ENCODE measurements around the gene RAPGEF1. TPM values are rescaled to one million over a fixed set of nuclear protein-coding genes. Genes with fewer than 3 reads are reported as not detected.
"Not testable (repeated sequence)": the region's sequence is repeated elsewhere in the genome, so short reads cannot be mapped to it uniquely, and the experiment has no call there.

RAPGEF1 gene
- total RNA-seq, 1 experiment from 2014 or later: 55.6 TPM

DNA sequence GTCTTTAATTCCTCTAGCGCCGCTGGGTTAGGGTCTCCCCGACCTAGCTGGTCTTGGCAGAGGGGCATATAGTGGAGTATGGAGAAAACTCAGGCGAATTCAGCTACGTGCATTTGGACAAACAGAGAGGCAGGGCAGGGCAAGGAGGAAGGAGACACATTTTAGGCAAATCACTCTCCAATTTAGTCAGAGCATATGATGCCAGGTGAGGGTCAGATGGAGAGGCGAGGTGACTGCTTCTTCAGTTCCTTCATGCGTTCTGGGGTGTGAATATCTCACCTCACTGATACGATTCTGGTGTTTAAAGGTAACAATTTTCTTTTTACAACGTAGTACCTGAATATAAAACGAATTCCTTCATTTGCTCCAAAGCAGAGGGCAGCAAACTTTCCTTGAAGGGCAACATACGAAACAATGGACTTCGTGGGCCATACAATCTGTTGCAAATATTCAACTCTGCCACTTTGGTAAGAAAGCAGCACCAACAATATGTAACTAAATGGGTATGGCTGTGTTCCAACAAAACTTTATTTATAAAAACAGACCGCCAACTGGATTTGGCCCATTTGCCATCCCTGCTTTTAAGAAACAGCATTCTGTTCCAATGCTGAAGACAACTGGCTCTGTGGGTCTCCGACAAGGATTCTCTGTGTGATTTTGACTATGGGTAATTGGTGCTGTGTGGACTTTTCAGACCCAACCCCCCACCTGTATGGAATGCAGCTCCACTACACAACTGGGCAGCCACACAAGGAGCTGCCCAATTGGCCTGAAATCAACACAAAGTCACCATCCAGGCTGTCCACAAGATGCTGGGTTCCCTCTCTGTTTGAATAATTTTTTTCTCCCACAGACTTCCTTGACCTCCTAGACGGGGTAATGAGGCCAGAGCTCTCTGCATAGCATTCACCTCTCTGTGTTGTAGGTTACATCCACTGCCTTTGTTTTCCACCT is 53.8 kb downstream of the RAPGEF1 start:
- H3K4me3 Mint-ChIP-seq: no peak overlapping the region
- H3K27ac Mint-ChIP-seq: peak overlapping the region in 2 of 3 experiments; percentile 24 to 48; a peak in 3 of 7 replicates
- DNase-seq: no peak
- no peaks in the 10 kb centered on the region for H3K27me3 Mint-ChIP-seq (ENCODE audit: low read depth)
- H4K5ac ChIP-seq (ENCODE audit: insufficient read length, low read depth, low read length): no peak overlapping the region
- H2BK12ac ChIP-seq (ENCODE audit: insufficient read length, low read depth, low read length): no peak overlapping the region
- H3K4me2 ChIP-seq (ENCODE audit: insufficient read depth, insufficient read length, low read length): no peak overlapping the region
- H3K79me2 ChIP-seq (ENCODE audit: insufficient read depth, low read length): peaks cover 10% of the 10 kb centered on the region; the same call in 1 of the 2 replicates
- no peak overlapping the region for H3K23ac ChIP-seq (ENCODE audit: insufficient read length, low read depth, low read length)
- H2BK20ac ChIP-seq (ENCODE audit: low read depth, low read length, poor library complexity, severe bottlenecking): no peak overlapping the region
- H4K8ac ChIP-seq (replicated peaks; ENCODE audit: insufficient read length, low read depth, low read length): no peak overlapping the region
- H2AFZ ChIP-seq (ENCODE audit: low read length): no peak overlapping the region
- H4K20me1 ChIP-seq (ENCODE audit: control insufficient read depth, insufficient read depth, insufficient read length): no peaks in the 10 kb centered on the region
- H3K27me3 ChIP-seq (ENCODE audit: insufficient read depth, low read length): no peaks in the 10 kb centered on the region
- no peak overlapping the region for H4K91ac ChIP-seq (ENCODE audit: insufficient read length, low read depth, low read length)
- H3K14ac ChIP-seq (ENCODE audit: insufficient read depth, low read length): no peak overlapping the region
- peaks cover 15 to 28% (median 28%) of the 10 kb centered on the region in 3 experiments for H3K36me3 Mint-ChIP-seq (ENCODE audit: insufficient read depth in 1 of 3, low read depth in 3 of 3)
- no peak overlapping the region; the same call in 1 of the 2 replicates for H2BK15ac ChIP-seq (ENCODE audit: low read depth, low read length)
- no peak overlapping the region for H2BK120ac ChIP-seq (ENCODE audit: low read depth, low read length, poor library complexity, severe bottlenecking)
- no peak overlapping the region for H2BK5ac ChIP-seq (ENCODE audit: insufficient read length, low read length)
- H3K9me3 ChIP-seq (ENCODE audit: control insufficient read depth, low read depth, low read length): no peaks in the 10 kb centered on the region
- TF ChIP-seq, protein P1, sequence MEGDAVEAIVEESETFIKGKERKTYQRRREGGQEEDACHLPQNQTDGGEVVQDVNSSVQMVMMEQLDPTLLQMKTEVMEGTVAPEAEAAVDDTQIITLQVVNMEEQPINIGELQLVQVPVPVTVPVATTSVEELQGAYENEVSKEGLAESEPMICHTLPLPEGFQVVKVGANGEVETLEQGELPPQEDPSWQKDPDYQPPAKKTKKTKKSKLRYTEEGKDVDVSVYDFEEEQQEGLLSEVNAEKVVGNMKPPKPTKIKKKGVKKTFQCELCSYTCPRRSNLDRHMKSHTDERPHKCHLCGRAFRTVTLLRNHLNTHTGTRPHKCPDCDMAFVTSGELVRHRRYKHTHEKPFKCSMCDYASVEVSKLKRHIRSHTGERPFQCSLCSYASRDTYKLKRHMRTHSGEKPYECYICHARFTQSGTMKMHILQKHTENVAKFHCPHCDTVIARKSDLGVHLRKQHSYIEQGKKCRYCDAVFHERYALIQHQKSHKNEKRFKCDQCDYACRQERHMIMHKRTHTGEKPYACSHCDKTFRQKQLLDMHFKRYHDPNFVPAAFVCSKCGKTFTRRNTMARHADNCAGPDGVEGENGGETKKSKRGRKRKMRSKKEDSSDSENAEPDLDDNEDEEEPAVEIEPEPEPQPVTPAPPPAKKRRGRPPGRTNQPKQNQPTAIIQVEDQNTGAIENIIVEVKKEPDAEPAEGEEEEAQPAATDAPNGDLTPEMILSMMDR (conservative IDR thresholded peaks at IDR 0.05): no peak
- H3K4ac ChIP-seq (ENCODE audit: low read depth, low read length): no peak overlapping the region
- H3K4me1 ChIP-seq (ENCODE audit: insufficient read depth, low read length): peaks cover 6% of the 10 kb centered on the region; the same call in 1 of the 2 replicates
- H3K9ac ChIP-seq (ENCODE audit: extremely low read depth, insufficient read length, low read length): no peak overlapping the region
- no peak overlapping the region for H2AK5ac ChIP-seq (ENCODE audit: insufficient read length, low read length)
- no peaks in the 10 kb centered on the region for H3K23me2 ChIP-seq (ENCODE audit: insufficient read length, low read depth, low read length, poor library complexity, severe bottlenecking)
- peaks cover 4% of the 10 kb centered on the region for H3K79me1 ChIP-seq (ENCODE audit: insufficient read depth, low read depth, low read length, poor library complexity, severe bottlenecking)
- H3K18ac ChIP-seq (ENCODE audit: insufficient read length, low read depth, low read length): no peak overlapping the region
- peaks cover 41 to 67% of the 10 kb centered on the region in 2 experiments for H3K4me1 Mint-ChIP-seq
- H3K27ac ChIP-seq (ENCODE audit: insufficient read length, low read depth, low read length): no peak overlapping the region
- WGBS (ENCODE audit: extremely low coverage, insufficient read length, low lambda C conversion rate): no CpG with 5 or more reads among the region's 15 CpGs
- no peak overlapping the region for H3K56ac ChIP-seq (ENCODE audit: insufficient read length, low read depth, low read length)
- H3T11ph ChIP-seq (ENCODE audit: low read length): no peak overlapping the region
- H3K9me3 Mint-ChIP-seq: peaks cover 8 to 15% of the 10 kb centered on the region in 2 experiments

DNA sequence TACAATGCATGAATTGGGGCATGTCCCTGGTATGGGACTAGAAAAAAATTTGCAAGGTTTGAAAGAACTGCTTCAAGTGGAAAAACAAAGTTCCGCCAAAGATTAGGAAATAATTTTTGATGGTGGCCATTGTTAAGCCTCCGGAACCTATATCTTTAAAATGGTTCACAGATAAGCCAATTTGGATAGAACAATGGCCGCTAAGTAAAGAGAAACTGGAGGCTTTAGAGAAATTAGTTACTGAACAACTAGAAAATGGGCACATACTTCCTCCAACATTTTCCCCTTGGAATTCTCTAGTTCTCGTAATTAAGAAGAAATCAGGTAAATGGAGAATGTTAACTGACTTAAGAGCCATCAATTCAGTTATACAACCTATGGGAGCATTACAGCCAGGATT is 56.8 kb downstream of the RAPGEF1 start:
- H3K27ac Mint-ChIP-seq; H4K8ac ChIP-seq (replicated peaks; ENCODE audit: insufficient read length, low read depth, low read length); H2AFZ ChIP-seq (ENCODE audit: low read length); H3K23me2 ChIP-seq (ENCODE audit: insufficient read length, low read depth, low read length, poor library complexity, severe bottlenecking); H3K79me1 ChIP-seq (ENCODE audit: insufficient read depth, low read depth, low read length, poor library complexity, severe bottlenecking); H3K23ac ChIP-seq (ENCODE audit: insufficient read length, low read depth, low read length); H3K9ac ChIP-seq (ENCODE audit: extremely low read depth, insufficient read length, low read length); H2AK5ac ChIP-seq (ENCODE audit: insufficient read length, low read length); H2BK12ac ChIP-seq (ENCODE audit: insufficient read length, low read depth, low read length); H3K27me3 Mint-ChIP-seq (ENCODE audit: low read depth); H2BK20ac ChIP-seq (ENCODE audit: low read depth, low read length, poor library complexity, severe bottlenecking); H2BK15ac ChIP-seq (ENCODE audit: low read depth, low read length); H3K18ac ChIP-seq (ENCODE audit: insufficient read length, low read depth, low read length); H3K9me3 ChIP-seq (ENCODE audit: control insufficient read depth, low read depth, low read length); H3K14ac ChIP-seq (ENCODE audit: insufficient read depth, low read length); H4K20me1 ChIP-seq (ENCODE audit: control insufficient read depth, insufficient read depth, insufficient read length); H3K27me3 ChIP-seq (ENCODE audit: insufficient read depth, low read length); H3K4me2 ChIP-seq (ENCODE audit: insufficient read depth, insufficient read length, low read length); H2BK120ac ChIP-seq (ENCODE audit: low read depth, low read length, poor library complexity, severe bottlenecking); H3T11ph ChIP-seq (ENCODE audit: low read length); H4K5ac ChIP-seq (ENCODE audit: insufficient read length, low read depth, low read length); H3K56ac ChIP-seq (ENCODE audit: insufficient read length, low read depth, low read length); H3K27ac ChIP-seq (ENCODE audit: insufficient read length, low read depth, low read length); H4K91ac ChIP-seq (ENCODE audit: insufficient read length, low read depth, low read length); H2BK5ac ChIP-seq (ENCODE audit: insufficient read length, low read length); DNase-seq; H3K4me3 Mint-ChIP-seq; H3K4ac ChIP-seq (ENCODE audit: low read depth, low read length); H3K79me2 ChIP-seq (ENCODE audit: insufficient read depth, low read length): not testable (repeated sequence)
- Mint-ChIP-seq H3K9me3 (peaks cover 16 to 25% of the 10 kb centered on the region in 2 experiments), H3K4me1 (peaks cover 69 to 86% of the 10 kb centered on the region in 2 experiments), H3K36me3 (ENCODE audit: insufficient read depth in 1 of 3, low read depth in 3 of 3) (peaks cover 23 to 36% (median 34%) of the 10 kb centered on the region in 3 experiments)
- WGBS (ENCODE audit: extremely low coverage, insufficient read length, low lambda C conversion rate): no CpG with 5 or more reads among the region's 4 CpGs
- peaks cover 26% of the 10 kb centered on the region; the same call in 1 of the 2 replicates for H3K4me1 ChIP-seq (ENCODE audit: insufficient read depth, low read length)

Measured in H9 (cell line).